ENCODE data around the gene MED10. TPM values are rescaled to one million over a fixed set of nuclear protein-coding genes. Genes with fewer than 3 reads are reported as not detected.

MED10 gene
- total RNA-seq, 1 donor from 2014 or later: 27.1 TPM

GRCh38 chr5:6407558-6408259 is 29.4 kb upstream of the MED10 start:
- peaks cover 3% of the 10 kb centered on the region for H3K4me1 Mint-ChIP-seq (ENCODE audit: low read depth)
- DNase-seq (ENCODE audit: low spot score, unreplicated experiment): no peak
- no peaks in the 10 kb centered on the region for H3K36me3 Mint-ChIP-seq (ENCODE audit: insufficient read depth)
- no peak overlapping the region for H3K27ac Mint-ChIP-seq
- peaks cover 27% of the 10 kb centered on the region for H3K27me3 Mint-ChIP-seq
- no peak for TF ChIP-seq CTCF (IDR thresholded peaks at IDR 0.05; ENCODE audit: unreplicated experiment)
- H3K9me3 Mint-ChIP-seq (ENCODE audit: low read depth): no peaks in the 10 kb centered on the region
- H3K4me3 Mint-ChIP-seq (ENCODE audit: low read depth): no peak overlapping the region

- peaks cover 27% of the 10 kb centered on the region for H3K27me3 Mint-ChIP-seq
- H3K9me3 Mint-ChIP-seq (ENCODE audit: low read depth): no peaks in the 10 kb centered on the region
- peaks cover 3% of the 10 kb centered on the region for H3K4me1 Mint-ChIP-seq (ENCODE audit: low read depth)
- DNase-seq (ENCODE audit: low spot score, unreplicated experiment): no peak
- no peak overlapping the region for H3K27ac Mint-ChIP-seq
- no peak overlapping the region for H3K4me3 Mint-ChIP-seq (ENCODE audit: low read depth)
- no peak for TF ChIP-seq CTCF (IDR thresholded peaks at IDR 0.05; ENCODE audit: unreplicated experiment)
- no peaks in the 10 kb centered on the region for H3K36me3 Mint-ChIP-seq (ENCODE audit: insufficient read depth)
These were observed 27.2 kb upstream of the MED10 start for GRCh38 chr5:6405591-6405990.

GRCh38 chr5:6404129-6404528 is 25.8 kb upstream of the MED10 start:
- no peaks in the 10 kb centered on the region for H3K36me3 Mint-ChIP-seq (ENCODE audit: insufficient read depth)
- no peak for DNase-seq (ENCODE audit: low spot score, unreplicated experiment)
- peaks cover 3% of the 10 kb centered on the region for H3K4me1 Mint-ChIP-seq (ENCODE audit: low read depth)
- TF ChIP-seq CTCF (IDR thresholded peaks at IDR 0.05; ENCODE audit: unreplicated experiment): no peak
- no peak overlapping the region for H3K27ac Mint-ChIP-seq
- H3K9me3 Mint-ChIP-seq (ENCODE audit: low read depth): no peaks in the 10 kb centered on the region
- peaks cover 29% of the 10 kb centered on the region for H3K27me3 Mint-ChIP-seq
- no peak overlapping the region for H3K4me3 Mint-ChIP-seq (ENCODE audit: low read depth)

GRCh38 chr5:6403416-6403815 is 25.1 kb upstream of the MED10 start:
- DNase-seq (ENCODE audit: low spot score, unreplicated experiment): no peak
- H3K4me1 Mint-ChIP-seq (ENCODE audit: low read depth): peaks cover 3% of the 10 kb centered on the region
- TF ChIP-seq CTCF (IDR thresholded peaks at IDR 0.05; ENCODE audit: unreplicated experiment): no peak
- H3K4me3 Mint-ChIP-seq (ENCODE audit: low read depth): no peak overlapping the region
- peaks cover 23% of the 10 kb centered on the region for H3K27me3 Mint-ChIP-seq
- no peaks in the 10 kb centered on the region for H3K9me3 Mint-ChIP-seq (ENCODE audit: low read depth)
- no peaks in the 10 kb centered on the region for H3K36me3 Mint-ChIP-seq (ENCODE audit: insufficient read depth)
- H3K27ac Mint-ChIP-seq: no peak overlapping the region

GRCh38 chr5:6402939-6403338 is 24.6 kb upstream of the MED10 start:
- H3K36me3 Mint-ChIP-seq (ENCODE audit: insufficient read depth): no peaks in the 10 kb centered on the region
- H3K4me1 Mint-ChIP-seq (ENCODE audit: low read depth): peaks cover 3% of the 10 kb centered on the region
- H3K9me3 Mint-ChIP-seq (ENCODE audit: low read depth): no peaks in the 10 kb centered on the region
- TF ChIP-seq CTCF (IDR thresholded peaks at IDR 0.05; ENCODE audit: unreplicated experiment): no peak
- H3K4me3 Mint-ChIP-seq (ENCODE audit: low read depth): no peak overlapping the region
- no peak for DNase-seq (ENCODE audit: low spot score, unreplicated experiment)
- H3K27me3 Mint-ChIP-seq: peaks cover 23% of the 10 kb centered on the region
- no peak overlapping the region for H3K27ac Mint-ChIP-seq
